Measurements from ENCODE around the gene PTPRN2. TPM values are rescaled to one million over a fixed set of nuclear protein-coding genes. Genes with fewer than 3 reads are reported as not detected.

PTPRN2 gene
- polyA plus RNA-seq, 1 donor, result 1.7 TPM

- no peak for DNase-seq (ENCODE audit: low read depth)
Observed at GRCh38 chr7:158018098-158018762, 569.4 kb downstream of the PTPRN2 start.

GRCh38 chr7:158017111-158018097 lies 570.2 kb downstream of the PTPRN2 start:
- no peak for DNase-seq (ENCODE audit: low read depth)

- no peak for DNase-seq (ENCODE audit: low read depth)
Observed at GRCh38 chr7:158016180-158017097, 571.2 kb downstream of the PTPRN2 start.

GRCh38 chr7:158015403-158016179 lies 572.0 kb downstream of the PTPRN2 start:
- no peak for DNase-seq (ENCODE audit: low read depth)

- DNase-seq (ENCODE audit: low read depth), result no peak
Observed at GRCh38 chr7:158014976-158015375, 572.6 kb downstream of the PTPRN2 start.

- DNase-seq (ENCODE audit: low read depth), result no peak
Observed at GRCh38 chr7:158013085-158013668, 574.4 kb downstream of the PTPRN2 start.

GRCh38 chr7:158011941-158012340 lies 575.7 kb downstream of the PTPRN2 start:
- DNase-seq (ENCODE audit: low read depth), result no peak

GRCh38 chr7:158010961-158011693 lies 576.5 kb downstream of the PTPRN2 start:
- DNase-seq (ENCODE audit: low read depth), result no peak

GRCh38 chr7:158009886-158010285 lies 577.7 kb downstream of the PTPRN2 start:
- no peak for DNase-seq (ENCODE audit: low read depth)

- DNase-seq (ENCODE audit: low read depth), result no peak
Observed at GRCh38 chr7:158008267-158008666, 579.4 kb downstream of the PTPRN2 start.

GRCh38 chr7:158007697-158008257 lies 579.8 kb downstream of the PTPRN2 start:
- DNase-seq (ENCODE audit: low read depth), result no peak

- no peak for DNase-seq (ENCODE audit: low read depth)
Observed at GRCh38 chr7:158006841-158007696, 580.6 kb downstream of the PTPRN2 start.

- DNase-seq (ENCODE audit: low read depth), result no peak
Observed at GRCh38 chr7:158005531-158005930, 582.1 kb downstream of the PTPRN2 start.

GRCh38 chr7:158004123-158004490 lies 583.5 kb downstream of the PTPRN2 start:
- no peak for DNase-seq (ENCODE audit: low read depth)

- DNase-seq (ENCODE audit: low read depth), result no peak
Observed at GRCh38 chr7:158003441-158004122, 584.0 kb downstream of the PTPRN2 start.

GRCh38 chr7:158002486-158003080 lies 585.0 kb downstream of the PTPRN2 start:
- no peak for DNase-seq (ENCODE audit: low read depth)

GRCh38 chr7:158001621-158002320 lies 585.9 kb downstream of the PTPRN2 start:
- DNase-seq (ENCODE audit: low read depth), result no peak
